Erythroblast (primary cell): ENCODE data around the gene TMEFF2.

Experiments used
- GATA1 ChIP-seq: IDR thresholded peaks from 2 replicates; pipeline ENCODE4 v1.6.1; 2011; ENCODE audit warnings: low read depth, mild to moderate bottlenecking, control low read depth, low read length, moderate library complexity
- POLR2A ChIP-seq: IDR thresholded peaks from 2 replicates; pipeline ENCODE4 v1.6.1; 2011; ENCODE audit warnings: mild to moderate bottlenecking, low read length

GRCh38 chr2:192073878-192074277, 120.9 kb downstream of the TMEFF2 start:
- no peak for TF ChIP-seq GATA1
- no peak for TF ChIP-seq POLR2A
